Neural cell (in vitro differentiated cells): ENCODE results near the gene C1RL. TPM values are rescaled to one million over a fixed set of nuclear protein-coding genes. Genes with fewer than 3 reads are reported as not detected.

Experiments used
- H2AFZ ChIP-seq: fragments of 200-600, 300-800 bp; sonication (generic), shearing (Covaris generic); 2 replicates; pipeline ENCODE4 v1.6.0; 2014; ENCODE audit warnings: low read depth, mild to moderate bottlenecking, antibody characterized with exemption, low read length, moderate library complexity
- H3F3A ChIP-seq: fragments of 200-600 bp; shearing (Covaris generic); 2 replicates; pipeline ENCODE4 v1.6.1; 2016; ENCODE audit warnings: mild to moderate bottlenecking, moderate library complexity, mixed read lengths, antibody characterized with exemption, low read length; ENCODE audit not compliant: insufficient read depth, poor library complexity, severe bottlenecking
- H3K27ac ChIP-seq: fragments of 200-600, 300-800 bp; sonication (generic), shearing (Covaris generic); 2 replicates; pipeline ENCODE4 v1.5.1; 2014; ENCODE audit warnings: mild to moderate bottlenecking, low read length, moderate library complexity
- H3K27me3 ChIP-seq: fragments of 300-800, 200-600 bp; sonication (generic), shearing (Covaris generic); 2 replicates; pipeline ENCODE4 v1.6.0; 2014; ENCODE audit warnings: mild to moderate bottlenecking, low read depth, low read length, moderate library complexity; ENCODE audit not compliant: insufficient read depth
- H3K36me3 ChIP-seq: fragments of 300-800, 200-600 bp; sonication (generic), shearing (Covaris generic); 2 replicates; pipeline ENCODE4 v1.5.1; 2014; ENCODE audit warnings: mild to moderate bottlenecking, antibody characterized with exemption, low read length, moderate library complexity; ENCODE audit not compliant: insufficient read depth
- H3K4me2 ChIP-seq: fragments of 300-800, 200-600 bp; sonication (generic), shearing (Covaris generic); 2 replicates; pipeline ENCODE4 v1.6.0; 2014; ENCODE audit warnings: mild to moderate bottlenecking, low read length
- H3K4me3 ChIP-seq: fragments of 300-800, 200-600 bp; sonication (generic), shearing (Covaris generic); 2 replicates; pipeline ENCODE4 v1.5.1; 2014; ENCODE audit warnings: mild to moderate bottlenecking, low read length, moderate library complexity
- H3K79me2 ChIP-seq: fragments of 200-600 bp; shearing (Covaris generic); replicated peaks from 2 replicates; pipeline ENCODE4 v1.6.0; 2014; ENCODE audit warnings: mild to moderate bottlenecking, low read length, moderate library complexity; ENCODE audit not compliant: insufficient read depth
- H3K9ac ChIP-seq: fragments of 300-800, 200-600 bp; sonication (generic), shearing (Covaris generic); 2 replicates; pipeline ENCODE4 v1.6.1; 2016; ENCODE audit warnings: mild to moderate bottlenecking, low read length, mixed read lengths
- H3K9me2 ChIP-seq: fragments of 200-600 bp; shearing (Covaris generic); 2 replicates; pipeline ENCODE4 v1.6.1; 2016; ENCODE audit warnings: mild to moderate bottlenecking, low read length, mixed read lengths; ENCODE audit not compliant: insufficient read depth
- H3K9me3 ChIP-seq: fragments of 200-600, 300-800 bp; sonication (generic), shearing (Covaris generic); 2 replicates; pipeline ENCODE4 v1.6.1; 2016; ENCODE audit warnings: mild to moderate bottlenecking, mixed run types, low read length, moderate library complexity, mixed read lengths
- H4K20me1 ChIP-seq: fragments of 200-600 bp; shearing (Covaris generic); 2 replicates; pipeline ENCODE4 v1.6.1; 2016; ENCODE audit warnings: mild to moderate bottlenecking, mixed run types; ENCODE audit not compliant: insufficient read depth
- EP300 ChIP-seq: fragments of 450-650 bp; conservative IDR thresholded peaks from 2 replicates; pipeline ENCODE4 v1.6.1; 2014; ENCODE audit warnings: antibody characterized with exemption, mild to moderate bottlenecking, moderate library complexity; ENCODE audit not compliant: poor library complexity, severe bottlenecking
- EZH2 ChIP-seq: fragments of 200-600, 300-800 bp; shearing (Covaris generic), sonication (generic); IDR thresholded peaks from 2 replicates; pipeline ENCODE4 v1.6.1; 2014; ENCODE audit warnings: antibody characterized with exemption, low read length, borderline replicate concordance, mild to moderate bottlenecking; ENCODE audit not compliant: insufficient read depth, poor library complexity, severe bottlenecking
- MXI1 ChIP-seq: fragments of 450-650 bp; conservative IDR thresholded peaks from 2 replicates; pipeline ENCODE4 v1.6.1; 2014; ENCODE audit warnings: antibody characterized with exemption, mild to moderate bottlenecking; ENCODE audit not compliant: poor library complexity, severe bottlenecking
- POLR2AphosphoS5 ChIP-seq: IDR thresholded peaks from 2 replicates; pipeline ENCODE4 v1.6.1; 2012
- RAD21 ChIP-seq: fragments of 450-650 bp; conservative IDR thresholded peaks from 2 replicates; pipeline ENCODE4 v1.6.1; 2014; ENCODE audit warnings: antibody characterized with exemption, mild to moderate bottlenecking, moderate library complexity
- SMC3 ChIP-seq: fragments of 450-650 bp; conservative IDR thresholded peaks from 2 replicates; pipeline ENCODE4 v1.6.1; 2014; ENCODE audit warnings: antibody characterized with exemption, mild to moderate bottlenecking, moderate library complexity; ENCODE audit not compliant: poor library complexity
- TAF1 ChIP-seq: IDR thresholded peaks from 2 replicates; pipeline ENCODE4 v1.6.1; 2012; ENCODE audit warnings: low read depth
- polyA plus RNA-seq: library from polyadenylated mRNA; depleted of rRNA; stranded (reverse); fragments of >200 nt; gene quantifications from 2 replicates; pipeline ENCODE4 v1.2.3, GENCODE V29; 2014
- TF ChIP-seq, protein P1 (sequence below): IDR thresholded peaks from 2 replicates; pipeline ENCODE4 v1.6.1; 2012; ENCODE audit warnings: borderline replicate concordance
- TF ChIP-seq, protein P2 (sequence below): fragments of 450-650 bp; IDR thresholded peaks from 2 replicates; pipeline ENCODE4 v1.5.1; 2014; ENCODE audit warnings: antibody characterized with exemption, mild to moderate bottlenecking, moderate library complexity; ENCODE audit not compliant: poor library complexity, severe bottlenecking

Gene C1RL
- polyA plus RNA-seq, 1 donor from 2014 or later: 2.8 TPM

DNA sequence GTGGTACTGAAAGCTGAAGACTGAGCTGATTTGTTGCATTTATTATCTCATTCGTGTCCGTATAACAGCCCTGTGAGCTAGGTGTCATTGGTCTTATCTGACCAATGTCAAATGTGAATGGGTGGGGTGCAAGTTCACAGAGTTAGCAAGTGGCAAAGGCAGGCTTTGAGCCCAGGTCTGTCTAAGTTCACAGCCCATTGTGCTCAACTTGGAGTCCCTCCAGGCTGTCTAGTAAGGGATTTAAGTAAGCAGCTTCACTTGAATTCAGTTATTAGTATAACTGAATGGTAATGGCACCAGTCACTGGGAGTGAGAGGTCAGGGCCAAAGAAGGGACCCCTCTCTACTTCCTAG is 40.0 kb downstream of the C1RL start:
- Histone ChIP-seq H3K27me3 (no peaks in the 10 kb centered on the region), H3K36me3 (no peaks in the 10 kb centered on the region), H3K79me2 (no peaks in the 10 kb centered on the region), H3K9ac (no peak overlapping the region), H3K4me3 (no peak overlapping the region), H3K4me2 (no peak overlapping the region), H3K9me3 (no peaks in the 10 kb centered on the region), H3F3A (no peaks in the 10 kb centered on the region), H3K9me2 (no peaks in the 10 kb centered on the region), H4K20me1 (no peaks in the 10 kb centered on the region), H3K27ac (no peak overlapping the region), H2AFZ (no peak overlapping the region)
- no peak for TF ChIP-seq EZH2
- TF ChIP-seq, protein P1, sequence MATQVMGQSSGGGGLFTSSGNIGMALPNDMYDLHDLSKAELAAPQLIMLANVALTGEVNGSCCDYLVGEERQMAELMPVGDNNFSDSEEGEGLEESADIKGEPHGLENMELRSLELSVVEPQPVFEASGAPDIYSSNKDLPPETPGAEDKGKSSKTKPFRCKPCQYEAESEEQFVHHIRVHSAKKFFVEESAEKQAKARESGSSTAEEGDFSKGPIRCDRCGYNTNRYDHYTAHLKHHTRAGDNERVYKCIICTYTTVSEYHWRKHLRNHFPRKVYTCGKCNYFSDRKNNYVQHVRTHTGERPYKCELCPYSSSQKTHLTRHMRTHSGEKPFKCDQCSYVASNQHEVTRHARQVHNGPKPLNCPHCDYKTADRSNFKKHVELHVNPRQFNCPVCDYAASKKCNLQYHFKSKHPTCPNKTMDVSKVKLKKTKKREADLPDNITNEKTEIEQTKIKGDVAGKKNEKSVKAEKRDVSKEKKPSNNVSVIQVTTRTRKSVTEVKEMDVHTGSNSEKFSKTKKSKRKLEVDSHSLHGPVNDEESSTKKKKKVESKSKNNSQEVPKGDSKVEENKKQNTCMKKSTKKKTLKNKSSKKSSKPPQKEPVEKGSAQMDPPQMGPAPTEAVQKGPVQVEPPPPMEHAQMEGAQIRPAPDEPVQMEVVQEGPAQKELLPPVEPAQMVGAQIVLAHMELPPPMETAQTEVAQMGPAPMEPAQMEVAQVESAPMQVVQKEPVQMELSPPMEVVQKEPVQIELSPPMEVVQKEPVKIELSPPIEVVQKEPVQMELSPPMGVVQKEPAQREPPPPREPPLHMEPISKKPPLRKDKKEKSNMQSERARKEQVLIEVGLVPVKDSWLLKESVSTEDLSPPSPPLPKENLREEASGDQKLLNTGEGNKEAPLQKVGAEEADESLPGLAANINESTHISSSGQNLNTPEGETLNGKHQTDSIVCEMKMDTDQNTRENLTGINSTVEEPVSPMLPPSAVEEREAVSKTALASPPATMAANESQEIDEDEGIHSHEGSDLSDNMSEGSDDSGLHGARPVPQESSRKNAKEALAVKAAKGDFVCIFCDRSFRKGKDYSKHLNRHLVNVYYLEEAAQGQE: no peak
- TF ChIP-seq SMC3: no peak
- no peak for TF ChIP-seq EP300
- no peak for TF ChIP-seq RAD21
- TF ChIP-seq, protein P2, sequence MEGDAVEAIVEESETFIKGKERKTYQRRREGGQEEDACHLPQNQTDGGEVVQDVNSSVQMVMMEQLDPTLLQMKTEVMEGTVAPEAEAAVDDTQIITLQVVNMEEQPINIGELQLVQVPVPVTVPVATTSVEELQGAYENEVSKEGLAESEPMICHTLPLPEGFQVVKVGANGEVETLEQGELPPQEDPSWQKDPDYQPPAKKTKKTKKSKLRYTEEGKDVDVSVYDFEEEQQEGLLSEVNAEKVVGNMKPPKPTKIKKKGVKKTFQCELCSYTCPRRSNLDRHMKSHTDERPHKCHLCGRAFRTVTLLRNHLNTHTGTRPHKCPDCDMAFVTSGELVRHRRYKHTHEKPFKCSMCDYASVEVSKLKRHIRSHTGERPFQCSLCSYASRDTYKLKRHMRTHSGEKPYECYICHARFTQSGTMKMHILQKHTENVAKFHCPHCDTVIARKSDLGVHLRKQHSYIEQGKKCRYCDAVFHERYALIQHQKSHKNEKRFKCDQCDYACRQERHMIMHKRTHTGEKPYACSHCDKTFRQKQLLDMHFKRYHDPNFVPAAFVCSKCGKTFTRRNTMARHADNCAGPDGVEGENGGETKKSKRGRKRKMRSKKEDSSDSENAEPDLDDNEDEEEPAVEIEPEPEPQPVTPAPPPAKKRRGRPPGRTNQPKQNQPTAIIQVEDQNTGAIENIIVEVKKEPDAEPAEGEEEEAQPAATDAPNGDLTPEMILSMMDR: no peak
- TF ChIP-seq TAF1: no peak
- TF ChIP-seq POLR2AphosphoS5: no peak
- TF ChIP-seq MXI1: no peak

DNA sequence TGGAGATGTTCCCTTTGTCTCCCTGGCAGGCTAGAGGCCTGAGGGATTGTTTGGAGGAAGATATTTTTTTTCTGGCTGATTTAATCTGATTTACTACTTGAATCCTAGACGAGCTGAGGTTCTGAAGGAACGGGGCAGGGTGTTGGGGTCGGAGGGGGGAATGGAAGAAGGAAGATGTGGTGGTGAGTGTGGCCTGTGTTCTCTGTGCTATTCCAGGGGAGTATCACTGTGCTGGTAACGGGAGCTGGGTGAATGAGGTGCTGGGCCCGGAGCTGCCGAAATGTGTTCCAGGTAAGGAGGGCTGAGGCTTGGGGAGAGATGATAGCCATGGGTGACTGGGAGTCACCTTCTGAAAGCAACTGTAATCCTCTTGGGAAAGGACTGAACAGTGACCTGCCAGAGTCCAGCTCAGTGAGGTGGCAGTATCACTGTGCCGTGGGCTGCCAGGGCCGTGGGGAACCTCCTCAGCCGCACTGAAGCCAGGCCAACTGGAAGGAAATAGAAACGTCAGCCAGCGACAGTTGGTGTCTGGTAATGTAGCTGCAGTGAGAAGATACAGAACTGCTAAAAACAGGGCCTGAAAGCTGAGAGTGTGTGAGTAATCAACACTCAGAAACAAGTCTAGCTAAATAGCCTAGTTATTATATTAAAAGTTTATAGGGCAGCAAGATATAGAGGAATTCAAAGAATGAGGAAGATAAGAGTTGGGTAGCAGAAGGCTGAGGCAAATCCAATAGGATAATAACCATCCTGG is 40.6 kb downstream of the C1RL start:
- Histone ChIP-seq H3K79me2 (no peaks in the 10 kb centered on the region), H2AFZ (no peak overlapping the region), H3K4me2 (no peak overlapping the region), H3K9me2 (no peaks in the 10 kb centered on the region), H4K20me1 (no peaks in the 10 kb centered on the region), H3K4me3 (no peak overlapping the region), H3K9me3 (no peaks in the 10 kb centered on the region), H3F3A (no peaks in the 10 kb centered on the region), H3K27me3 (no peaks in the 10 kb centered on the region), H3K9ac (no peak overlapping the region), H3K27ac (no peak overlapping the region), H3K36me3 (no peaks in the 10 kb centered on the region)
- TF ChIP-seq, protein P2: no peak
- TF ChIP-seq TAF1 (no peak), POLR2AphosphoS5 (no peak), EP300 (no peak), EZH2 (no peak), SMC3 (no peak), RAD21 (no peak), MXI1 (no peak)
- TF ChIP-seq, protein P1: no peak
